Mucosa of descending colon (tissue), 3 donors: ENCODE measurements around the gene LAMA5. TPM values are rescaled to one million over a fixed set of nuclear protein-coding genes. Genes with fewer than 3 reads are reported as not detected.

ENCODE experiments used
- ATAC-seq: fragments of 200-7000 bp; cut with Tn5 transposase; one replicate; pipeline ENCODE4 v1.9.1; 2020; ENCODE audit warnings: mild to moderate bottlenecking, moderate library complexity
- DNase-seq, 3 donors: peaks; one replicate each; pipeline ENCODE4 v3.0.0-alpha.2; 2020
- H3K36me3 ChIP-seq: fragments of 200-600 bp; one replicate; pipeline ENCODE4 v1.8.0; 2021; ENCODE audit warnings: low read depth, mild to moderate bottlenecking
- H3K4me1 ChIP-seq: fragments of 200-600 bp; one replicate; pipeline ENCODE4 v1.8.0; 2021; ENCODE audit warnings: low read depth, mild to moderate bottlenecking
- H3K4me3 ChIP-seq: fragments of 200-600 bp; one replicate; pipeline ENCODE4 v1.8.0; 2021; ENCODE audit warnings: mild to moderate bottlenecking
- H3K9me3 ChIP-seq: fragments of 200-600 bp; one replicate; pipeline ENCODE4 v1.8.0; 2021; ENCODE audit warnings: mild to moderate bottlenecking
- intact Hi-C, 2 donors: fragments of 100-400 bp; cut with DNase I in 1 of 2; cut with micrococcal nuclease in 1 of 2; formaldehyde crosslinking; loops; one replicate each; pipeline versions ENCODE4 v1.11.0 to v1.11.1; 2022; cut with DNase I, micrococcal nuclease
- total RNA-seq, 3 donors: library from RNA; stranded (reverse); fragmentation: NEBNext Ultra II Directional in 2 of 3; extraction: Animal tissue kit (Norgen Biotek cat#: 25700) in 2 of 3; gene quantifications; one replicate each; pipeline versions ENCODE4 v1.2.1 to v1.2.4, GENCODE V29; 2021 to 2023
- TF ChIP-seq, protein P1 (sequence below): fragments of 200-600 bp; IDR thresholded peaks from one replicate; pipeline ENCODE4 v1.8.0; 2022; ENCODE audit warnings: antibody characterized with exemption, mild to moderate bottlenecking
- donor health status: DM: no; HTN: no; CAD: no; lungs with moderate emphysema.
- donor health status: DM: no; HTN: no; CAD: no.
- donor health status: DM: no; HTN: yes; CAD: no.

LAMA5 gene
- total RNA-seq, 3 donors from 2014 or later = 21.8 to 335 (median 40.7) TPM

DNA sequence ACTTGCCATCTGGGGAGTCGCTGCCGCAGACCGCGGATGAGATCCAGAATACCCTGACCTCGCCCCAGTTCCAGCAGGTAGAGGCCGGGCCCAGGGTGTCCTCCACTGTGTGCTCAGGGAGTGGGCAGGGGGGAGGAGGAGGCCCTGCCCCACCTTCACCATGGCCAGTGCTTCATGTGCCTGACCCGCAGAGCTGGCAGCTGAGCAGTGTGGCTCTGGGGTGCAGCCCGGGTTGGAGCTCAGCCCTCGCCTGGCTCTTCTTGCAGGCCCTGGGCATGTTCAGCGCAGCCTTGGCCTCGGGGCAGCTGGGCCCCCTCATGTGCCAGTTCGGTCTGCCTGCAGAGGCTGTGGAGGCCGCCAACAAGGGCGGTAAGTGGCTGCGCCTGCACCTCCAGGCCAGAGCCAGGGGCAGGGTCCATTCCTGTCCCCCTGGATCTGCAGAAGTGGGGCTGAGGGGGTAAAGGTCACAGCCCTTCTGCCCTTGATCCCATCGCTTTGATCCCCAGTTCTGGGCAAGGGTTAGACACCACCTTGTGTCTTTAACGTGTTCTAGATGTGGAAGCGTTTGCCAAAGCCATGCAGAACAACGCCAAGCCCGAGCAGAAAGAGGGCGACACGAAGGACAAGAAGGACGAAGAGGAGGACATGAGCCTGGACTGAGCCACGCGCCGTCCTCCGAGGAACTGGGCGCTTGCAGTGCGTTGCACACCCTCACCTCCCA is 58.9 kb downstream of the LAMA5 start:
- no peak overlapping the region for H3K4me3 ChIP-seq
- H3K36me3 ChIP-seq = peaks cover 21% of the 10 kb centered on the region
- intact Hi-C loops = no loop called here
- peaks cover 18% of the 10 kb centered on the region for H3K4me1 ChIP-seq
- no peak for DNase-seq
- H3K9me3 ChIP-seq = no peaks in the 10 kb centered on the region
- ATAC-seq = no peak
- TF ChIP-seq, protein P1, sequence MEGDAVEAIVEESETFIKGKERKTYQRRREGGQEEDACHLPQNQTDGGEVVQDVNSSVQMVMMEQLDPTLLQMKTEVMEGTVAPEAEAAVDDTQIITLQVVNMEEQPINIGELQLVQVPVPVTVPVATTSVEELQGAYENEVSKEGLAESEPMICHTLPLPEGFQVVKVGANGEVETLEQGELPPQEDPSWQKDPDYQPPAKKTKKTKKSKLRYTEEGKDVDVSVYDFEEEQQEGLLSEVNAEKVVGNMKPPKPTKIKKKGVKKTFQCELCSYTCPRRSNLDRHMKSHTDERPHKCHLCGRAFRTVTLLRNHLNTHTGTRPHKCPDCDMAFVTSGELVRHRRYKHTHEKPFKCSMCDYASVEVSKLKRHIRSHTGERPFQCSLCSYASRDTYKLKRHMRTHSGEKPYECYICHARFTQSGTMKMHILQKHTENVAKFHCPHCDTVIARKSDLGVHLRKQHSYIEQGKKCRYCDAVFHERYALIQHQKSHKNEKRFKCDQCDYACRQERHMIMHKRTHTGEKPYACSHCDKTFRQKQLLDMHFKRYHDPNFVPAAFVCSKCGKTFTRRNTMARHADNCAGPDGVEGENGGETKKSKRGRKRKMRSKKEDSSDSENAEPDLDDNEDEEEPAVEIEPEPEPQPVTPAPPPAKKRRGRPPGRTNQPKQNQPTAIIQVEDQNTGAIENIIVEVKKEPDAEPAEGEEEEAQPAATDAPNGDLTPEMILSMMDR = no peak

DNA sequence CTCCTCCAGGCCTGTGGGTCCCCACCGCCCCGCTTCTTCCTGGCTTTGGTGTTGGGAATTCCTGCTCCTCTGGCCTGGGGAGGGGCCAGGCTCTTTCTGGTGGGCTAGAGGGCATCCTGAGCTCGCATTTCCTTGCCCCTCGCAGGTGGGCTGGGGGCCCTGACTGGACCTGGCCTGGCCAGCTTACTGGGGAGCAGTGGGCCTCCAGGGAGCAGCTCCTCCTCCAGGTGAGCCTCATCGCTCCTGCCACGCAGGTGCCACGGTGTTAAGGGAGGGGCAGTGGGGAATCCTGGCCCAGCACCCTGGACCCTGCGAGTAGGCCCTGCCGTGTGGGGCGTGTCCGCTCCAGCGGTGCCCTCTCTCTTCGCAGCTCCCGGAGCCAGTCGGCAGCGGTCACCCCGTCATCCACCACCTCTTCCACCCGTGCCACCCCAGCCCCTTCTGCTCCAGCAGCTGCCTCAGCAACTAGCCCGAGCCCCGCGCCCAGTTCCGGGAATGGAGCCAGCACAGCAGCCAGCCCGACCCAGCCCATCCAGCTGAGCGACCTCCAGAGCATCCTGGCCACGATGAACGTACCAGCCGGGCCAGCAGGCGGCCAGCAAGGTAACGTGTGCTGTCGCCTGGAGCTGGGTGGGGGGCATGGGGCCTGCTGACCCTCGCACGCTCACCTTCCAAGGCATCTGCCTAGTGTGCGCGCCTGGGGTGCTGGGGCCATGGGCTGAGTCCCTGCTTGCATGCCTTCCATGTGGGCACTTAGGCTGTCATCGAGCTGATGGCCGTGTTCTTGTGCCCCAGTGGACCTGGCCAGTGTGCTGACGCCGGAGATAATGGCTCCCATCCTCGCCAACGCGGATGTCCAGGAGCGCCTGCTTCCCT is 59.6 kb downstream of the LAMA5 start:
- intact Hi-C loops = no loop called here
- TF ChIP-seq, protein P1 = no peak
- no peak for ATAC-seq

DNA sequence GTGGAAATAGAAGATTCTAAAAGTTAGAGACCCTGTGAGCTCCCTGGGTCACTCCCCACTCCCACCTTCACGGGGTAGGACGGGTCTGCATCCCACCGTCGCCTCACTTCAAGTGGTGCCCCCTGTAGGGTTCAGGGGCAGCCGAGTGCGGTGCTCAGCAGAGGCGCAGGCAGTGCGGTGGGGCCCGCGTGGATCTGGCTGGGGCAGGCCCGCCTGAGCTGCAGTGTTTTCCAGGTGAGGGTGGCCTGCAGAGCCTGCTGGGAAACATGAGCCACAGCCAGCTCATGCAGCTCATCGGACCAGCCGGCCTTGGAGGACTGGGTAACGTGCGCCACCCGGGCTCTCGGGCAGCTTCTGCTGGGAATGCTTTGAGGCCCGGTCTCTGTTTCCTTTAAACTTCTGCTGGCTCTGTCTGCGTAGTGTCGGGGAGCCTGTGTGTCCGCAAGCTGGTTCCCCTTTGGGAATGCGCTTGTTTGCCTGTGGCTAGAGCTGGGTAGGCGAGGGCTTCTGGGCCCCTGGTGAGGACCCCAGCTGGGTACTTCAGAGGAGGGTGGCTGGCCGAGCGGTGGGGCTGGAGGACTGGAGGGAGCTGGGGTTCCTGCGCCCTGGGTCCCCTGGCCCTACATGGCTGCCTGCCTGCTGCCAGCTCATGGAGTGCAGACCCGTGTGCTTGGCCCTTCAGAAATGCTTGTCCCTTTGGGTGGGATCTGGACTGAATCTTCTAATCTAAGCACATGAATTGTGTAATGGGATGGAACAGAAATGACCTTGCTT is 60.5 kb downstream of the LAMA5 start:
- TF ChIP-seq, protein P1 = no peak
- Histone ChIP-seq H3K4me3 (no peak overlapping the region), H3K36me3 (peaks cover 21% of the 10 kb centered on the region), H3K9me3 (no peaks in the 10 kb centered on the region), H3K4me1 (peaks cover 18% of the 10 kb centered on the region)
- ATAC-seq = no peak
- intact Hi-C loops = no loop called here
- DNase-seq = no peak

More for the DNA sequence above, 59.6 kb downstream of the LAMA5 start:
- no peak for DNase-seq
- Histone ChIP-seq H3K4me3 (no peak overlapping the region), H3K9me3 (no peaks in the 10 kb centered on the region), H3K36me3 (peaks cover 21% of the 10 kb centered on the region), H3K4me1 (peaks cover 18% of the 10 kb centered on the region)

DNA sequence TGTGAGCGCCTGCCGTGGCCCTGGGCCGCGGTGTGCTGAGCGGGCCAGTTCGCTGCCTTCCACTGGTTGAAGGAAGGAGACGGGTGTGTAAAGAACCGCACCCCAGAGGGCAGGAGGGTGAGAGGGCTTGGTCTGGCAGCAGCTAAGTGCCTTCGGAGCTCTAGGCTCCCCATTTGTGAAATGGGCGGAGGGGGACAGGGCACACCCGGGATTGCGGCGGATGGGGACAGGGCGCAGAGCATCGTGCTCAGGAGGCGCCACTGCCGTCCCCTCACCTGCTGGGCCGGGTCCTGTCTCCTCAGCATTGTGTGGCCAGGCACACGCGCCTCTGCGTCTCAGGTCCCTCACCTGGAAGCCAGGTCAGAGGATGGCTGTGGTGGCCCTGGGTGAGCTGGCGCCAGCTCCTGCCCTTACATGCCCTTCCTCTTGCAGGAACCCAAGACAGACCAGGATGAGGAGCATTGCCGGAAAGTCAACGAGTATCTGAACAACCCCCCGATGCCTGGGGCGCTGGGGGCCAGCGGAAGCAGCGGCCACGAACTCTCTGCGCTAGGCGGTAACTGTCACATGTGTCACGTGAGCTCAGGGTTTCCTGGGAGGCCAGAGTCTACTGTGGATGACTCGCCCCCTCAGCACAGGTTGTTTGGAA is 61.2 kb downstream of the LAMA5 start:
- H3K4me3 ChIP-seq = no peak overlapping the region
- no peak for ATAC-seq
- peaks cover 21% of the 10 kb centered on the region for H3K36me3 ChIP-seq

More for the DNA sequence above, 61.2 kb downstream of the LAMA5 start:
- Histone ChIP-seq H3K9me3 (no peaks in the 10 kb centered on the region), H3K4me1 (peaks cover 18% of the 10 kb centered on the region)
- no peak for DNase-seq
- intact Hi-C loops = no loop called here
- TF ChIP-seq, protein P1 = no peak
